ENCODE results near the gene SPATA31A6.
"Not testable (repeated sequence)": the region's sequence is repeated elsewhere in the genome, so short reads cannot be mapped to it uniquely, and the experiment has no call there.

Gene SPATA31A6

GRCh38 chr9:42183359-42183758 is at the start of gene SPATA31A6:
Gene SPATA31A6, plus strand, starts transcription at chr9:42183659. Its CDS starts 29 bp downstream, at chr9:42183688.
- DNase-seq = not testable (repeated sequence)

GRCh38 chr9:42160299-42160698 is 23.2 kb upstream of the SPATA31A6 start:
- DNase-seq = peak; percentile 31

- DNase-seq = not testable (repeated sequence)
These were observed 36.4 kb downstream of the SPATA31A6 start for GRCh38 chr9:42219861-42220260.

- not testable (repeated sequence) for DNase-seq
These were observed 39.8 kb downstream of the SPATA31A6 start for GRCh38 chr9:42223230-42223629.

GRCh38 chr9:42233031-42233430 is 49.6 kb downstream of the SPATA31A6 start:
- DNase-seq = not testable (repeated sequence)

- DNase-seq = not testable (repeated sequence)
These were observed 51.2 kb downstream of the SPATA31A6 start for GRCh38 chr9:42234610-42235009.

- DNase-seq = not testable (repeated sequence)
These were observed 52.0 kb downstream of the SPATA31A6 start for GRCh38 chr9:42235352-42235991.

- DNase-seq = not testable (repeated sequence)
These were observed 52.6 kb downstream of the SPATA31A6 start for GRCh38 chr9:42236097-42236496.

GRCh38 chr9:42237381-42237780 is 53.9 kb downstream of the SPATA31A6 start:
- DNase-seq = peak; percentile 34

- DNase-seq = peak; percentile 14
These were observed 55.4 kb downstream of the SPATA31A6 start for GRCh38 chr9:42238862-42239261.
